B cell (primary cell): ENCODE data around the gene N4BP3. TPM values are rescaled to one million over a fixed set of nuclear protein-coding genes. Genes with fewer than 3 reads are reported as not detected.

Experiments
- ATAC-seq: fragments of 200-7000 bp; cut with Tn5 transposase; one replicate; pipeline ENCODE4 v1.10.0; 2021; ENCODE audit warnings: low read depth, mild to moderate bottlenecking, moderate number of reproducible peaks, moderate library complexity
- CTCF ChIA-PET: fragments of 350-600 bp; sonication (Branson Sonifier 250); formaldehyde crosslinking; loops from one replicate; lab custom pipeline; 2021; ENCODE audit warnings: antibody characterized with exemption, inconsistent platforms; lab: Charles Lee
- POLR2A ChIA-PET: fragments of 350-600 bp; sonication (Branson Sonifier 250); formaldehyde crosslinking; loops from one replicate; lab custom pipeline; 2021; ENCODE audit warnings: antibody characterized with exemption; lab: Charles Lee
- DNase-seq: peaks from one replicate; pipeline ENCODE4 v3.0.0; 2013
- H2AFZ ChIP-seq: 2 replicates; pipeline ENCODE4 v1.6.1; 2012; ENCODE audit warnings: mild to moderate bottlenecking, low read depth, low read length; ENCODE audit not compliant: insufficient read depth, poor library complexity, severe bottlenecking
- H3K27ac ChIP-seq, 2 donors: 1 replicate in 1 of 2; 2 replicates in 1 of 2; pipeline ENCODE4 v1.5.1; 2012 to 2013; ENCODE audit warnings: low read length in 2 of 2, mild to moderate bottlenecking in 2 of 2, moderate library complexity in 1 of 2
- H3K27me3 ChIP-seq, 4 experiments: fragments of 200-600 bp in 1 of 4; sonication (generic) in 1 of 4; replicated peaks in 1 of 4; 1 replicate in 2 of 4; 2 replicates in 2 of 4; pipeline versions ENCODE4 v1.6.1 to v1.7.0; 2013 to 2016; ENCODE audit warnings: low read length in 3 of 4, mild to moderate bottlenecking in 2 of 4, mixed read lengths in 1 of 4, moderate library complexity in 1 of 4; ENCODE audit not compliant: insufficient read depth in 4 of 4, control insufficient read depth in 3 of 4; ENCODE audit errors: control extremely low read depth in 1 of 4
- H3K36me3 ChIP-seq, 2 experiments: replicated peaks in 1 of 2; 1 replicate in 1 of 2; 2 replicates in 1 of 2; pipeline versions ENCODE4 v1.6.1 to v1.7.1; 2013; ENCODE audit warnings: low read length in 1 of 2; ENCODE audit not compliant: insufficient read depth in 2 of 2, control insufficient read depth in 1 of 2; ENCODE audit errors: control extremely low read depth in 1 of 2, extremely low read depth in 1 of 2
- H3K4me1 ChIP-seq, 2 donors: fragments of 200-600 bp in 1 of 2; sonication (generic) in 1 of 2; 1 replicate in 1 of 2; 2 replicates in 1 of 2; pipeline versions ENCODE4 v1.5.1 to v1.6.1; 2013 to 2017; ENCODE audit warnings: low read length in 2 of 2; ENCODE audit not compliant: control insufficient read depth in 2 of 2, insufficient read depth in 2 of 2
- H3K4me2 ChIP-seq: replicated peaks from 2 replicates; pipeline ENCODE3; 2012; ENCODE audit warnings: mild to moderate bottlenecking, low read depth, low read length; ENCODE audit not compliant: poor library complexity, severe bottlenecking
- H3K4me3 ChIP-seq, 5 experiments: fragments of 200-600 bp in 1 of 5; sonication (generic) in 1 of 5; 1 replicate in 3 of 5; 2 replicates in 2 of 5; pipeline versions ENCODE4 v1.5.1 to v1.7.0; 2011 to 2016; ENCODE audit warnings: low read length in 4 of 5, mild to moderate bottlenecking in 4 of 5, low read depth in 2 of 5, control low read depth in 1 of 5, moderate library complexity in 1 of 5; ENCODE audit not compliant: insufficient read depth in 1 of 5; ENCODE audit errors: control extremely low read depth in 1 of 5, extremely low read depth in 1 of 5
- H3K79me2 ChIP-seq: fragments of 200-600 bp; sonication (generic); one replicate; pipeline ENCODE4 v1.6.0; 2016; ENCODE audit warnings: low read length; ENCODE audit not compliant: control insufficient read depth, insufficient read depth
- H3K9ac ChIP-seq: fragments of 200-600 bp; sonication (generic); 2 replicates; pipeline ENCODE4 v1.6.1; 2017; ENCODE audit warnings: mild to moderate bottlenecking, low read length, moderate library complexity
- H3K9me3 ChIP-seq, 3 donors: one replicate each; pipeline versions ENCODE4 v1.6.1 to v1.7.1; 2013; ENCODE audit warnings: low read length in 2 of 3; ENCODE audit not compliant: control insufficient read depth in 2 of 3, insufficient read depth in 1 of 3; ENCODE audit errors: control extremely low read depth in 1 of 3
- H4K20me1 ChIP-seq: 2 replicates; pipeline ENCODE4 v1.6.0; 2012; ENCODE audit warnings: mild to moderate bottlenecking, low read length; ENCODE audit not compliant: insufficient read depth, control insufficient read depth, poor library complexity, severe bottlenecking
- H3K27ac Mint-ChIP-seq: one replicate; pipeline ENCODE4 v1.8.0; 2021; ENCODE audit warnings: mixed read lengths
- H3K27me3 Mint-ChIP-seq: one replicate; pipeline ENCODE4 v1.8.0; 2021; ENCODE audit warnings: mixed read lengths
- H3K4me1 Mint-ChIP-seq: one replicate; pipeline ENCODE4 v1.8.0; 2021; ENCODE audit warnings: mixed read lengths
- H3K4me3 Mint-ChIP-seq: one replicate; pipeline ENCODE4 v1.8.0; 2021; ENCODE audit warnings: mixed read lengths
- H3K9me3 Mint-ChIP-seq: one replicate; pipeline ENCODE4 v1.8.0; 2022; ENCODE audit warnings: mixed read lengths; ENCODE audit not compliant: insufficient read depth
- EZH2 ChIP-seq: IDR thresholded peaks from 2 replicates; pipeline ENCODE4 v1.6.1; 2012; ENCODE audit warnings: borderline replicate concordance, low read depth, mild to moderate bottlenecking, moderate library complexity, low read length; ENCODE audit not compliant: insufficient read depth, poor library complexity, severe bottlenecking
- WGBS: methylation state at CpG from one replicate; pipeline ENCODE4 v1.1.5; 2013; ENCODE audit warnings: missing lambda C conversion rate; ENCODE audit not compliant: insufficient coverage; 5-methylcytosine and 5-hydroxymethylcytosine counted together
- intact Hi-C: fragments of 100-400 bp; cut with micrococcal nuclease; formaldehyde crosslinking; loops from one replicate; pipeline ENCODE4 v1.10.0; 2022
- polyA plus RNA-seq: library from polyadenylated mRNA; depleted of rRNA; stranded (reverse); fragments of >200 nt; gene quantifications from 2 replicates; pipeline ENCODE4 v1.2.3, GENCODE V29; 2012
- total RNA-seq, 2 donors: library from RNA; stranded (reverse); fragments of 120-200 nt in 1 of 2; gene quantifications; 1 replicate in 1 of 2; 2 replicates in 1 of 2; pipeline versions ENCODE4 v1.2.3 to v1.2.4, GENCODE V29; 2013 to 2022
- TF ChIP-seq, protein P1 (sequence below): fragments of 200-600 bp; IDR thresholded peaks from one replicate; pipeline ENCODE4 v1.8.0; 2022; ENCODE audit warnings: antibody characterized with exemption, mild to moderate bottlenecking

N4BP3 gene
- total and polyA plus RNA-seq, 2 donors (not counting 1 experiment from before 2014, with no cell fraction given), result 13.3 to 48.7 TPM

DNA sequence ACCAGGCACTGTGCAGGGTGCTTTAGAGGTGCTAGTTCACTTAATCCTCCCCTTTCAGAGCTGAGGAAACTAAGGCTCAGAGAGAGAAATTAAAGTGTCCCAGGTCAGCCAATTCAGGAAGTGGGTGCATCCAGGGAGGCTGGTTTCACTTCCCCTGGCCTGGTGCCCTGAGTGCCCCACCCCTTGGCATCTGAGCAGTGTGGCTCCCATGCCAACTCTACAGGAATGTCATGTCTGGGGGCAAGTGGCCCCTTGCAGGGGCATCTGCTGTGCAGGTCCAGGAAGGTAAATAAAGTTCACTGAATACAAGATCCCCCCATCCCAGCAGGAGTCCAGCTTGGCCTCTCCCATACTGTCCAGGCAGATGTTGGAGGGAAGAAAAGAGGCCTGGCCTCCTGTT is 4.4 kb upstream of the N4BP3 start:
- H3K27ac Mint-ChIP-seq, result no peak overlapping the region
- peak overlapping the region; percentile 29 for H3K4me3 Mint-ChIP-seq
- ChIA-PET POLR2A (no interaction called here), CTCF (interaction anchor here (4.1 kb wide), 1 partner anchor 12 kb away, joined by 17 read pairs; no protein-coding TSS in a partner anchor)
- Histone ChIP-seq H3K79me2 (no peaks in the 10 kb centered on the region), H4K20me1 (no peaks in the 10 kb centered on the region), H3K9ac (no peak overlapping the region), H2AFZ (no peak overlapping the region), H3K4me1 (peaks cover 22 to 35% of the 10 kb centered on the region in 2 donors), H3K4me3 (no peak overlapping the region), H3K4me2 (peak overlapping the region; percentile 53), H3K36me3 (no peaks in the 10 kb centered on the region), H3K27ac (no peak overlapping the region), H3K9me3 (no peaks in the 10 kb centered on the region), H3K27me3 (no peaks in the 10 kb centered on the region)
- intact Hi-C loops, result no loop called here
- H3K4me1 Mint-ChIP-seq, result peaks cover 41% of the 10 kb centered on the region
- no peaks in the 10 kb centered on the region for H3K27me3 Mint-ChIP-seq
- DNase-seq (peak; percentile 60), ATAC-seq (no peak)
- no peaks in the 10 kb centered on the region for H3K9me3 Mint-ChIP-seq
- TF ChIP-seq EZH2, result no peak
- TF ChIP-seq, protein P1, sequence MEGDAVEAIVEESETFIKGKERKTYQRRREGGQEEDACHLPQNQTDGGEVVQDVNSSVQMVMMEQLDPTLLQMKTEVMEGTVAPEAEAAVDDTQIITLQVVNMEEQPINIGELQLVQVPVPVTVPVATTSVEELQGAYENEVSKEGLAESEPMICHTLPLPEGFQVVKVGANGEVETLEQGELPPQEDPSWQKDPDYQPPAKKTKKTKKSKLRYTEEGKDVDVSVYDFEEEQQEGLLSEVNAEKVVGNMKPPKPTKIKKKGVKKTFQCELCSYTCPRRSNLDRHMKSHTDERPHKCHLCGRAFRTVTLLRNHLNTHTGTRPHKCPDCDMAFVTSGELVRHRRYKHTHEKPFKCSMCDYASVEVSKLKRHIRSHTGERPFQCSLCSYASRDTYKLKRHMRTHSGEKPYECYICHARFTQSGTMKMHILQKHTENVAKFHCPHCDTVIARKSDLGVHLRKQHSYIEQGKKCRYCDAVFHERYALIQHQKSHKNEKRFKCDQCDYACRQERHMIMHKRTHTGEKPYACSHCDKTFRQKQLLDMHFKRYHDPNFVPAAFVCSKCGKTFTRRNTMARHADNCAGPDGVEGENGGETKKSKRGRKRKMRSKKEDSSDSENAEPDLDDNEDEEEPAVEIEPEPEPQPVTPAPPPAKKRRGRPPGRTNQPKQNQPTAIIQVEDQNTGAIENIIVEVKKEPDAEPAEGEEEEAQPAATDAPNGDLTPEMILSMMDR, result no peak

DNA sequence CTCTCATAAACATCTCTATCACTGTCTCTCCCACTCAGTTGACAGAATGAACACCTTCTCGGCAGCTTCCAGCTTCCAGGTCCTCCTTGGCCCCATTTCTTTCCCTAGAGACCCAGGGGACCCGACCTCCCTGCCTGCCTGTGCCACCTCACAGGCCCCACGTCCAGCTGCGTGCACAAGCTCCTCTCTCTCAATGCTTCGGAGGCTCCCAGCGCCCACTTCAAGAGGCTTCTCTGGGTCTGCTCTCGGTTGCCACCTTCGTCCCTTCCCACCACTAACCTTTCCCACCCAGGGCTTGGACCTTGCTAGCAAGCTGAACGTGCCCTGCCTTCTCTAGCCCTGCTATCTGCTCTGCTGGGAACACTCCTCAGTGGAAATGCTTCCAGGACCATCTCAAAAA is 2.8 kb upstream of the N4BP3 start:
- Mint-ChIP-seq H3K27ac (no peak overlapping the region), H3K27me3 (no peaks in the 10 kb centered on the region), H3K9me3 (no peaks in the 10 kb centered on the region), H3K4me3 (no peak overlapping the region), H3K4me1 (peaks cover 51% of the 10 kb centered on the region)
- DNase-seq, result peak; percentile 21
- Histone ChIP-seq H3K9me3 (no peaks in the 10 kb centered on the region), H3K27ac (no peak overlapping the region), H3K27me3 (no peaks in the 10 kb centered on the region), H3K4me2 (no peak overlapping the region), H3K79me2 (no peaks in the 10 kb centered on the region), H3K4me1 (peaks cover 31 to 44% of the 10 kb centered on the region in 2 donors), H3K36me3 (no peaks in the 10 kb centered on the region), H3K4me3 (no peak overlapping the region), H3K9ac (no peak overlapping the region), H2AFZ (no peak overlapping the region), H4K20me1 (peaks cover 12% of the 10 kb centered on the region)
- WGBS, result 91% methylated on average over 9 of the region's 9 CpGs
- no peak for ATAC-seq
- TF ChIP-seq EZH2, result no peak
- TF ChIP-seq, protein P1, result no peak
- CTCF ChIA-PET, result interaction anchor here (0.9 to 2.4 kb wide), 5 partner anchors 11 to 43 kb away, joined by 3 to 15 read pairs (median 5); partner anchors contain the start of gene NHP2
- intact Hi-C loops, result loop anchor here (10.0 kb wide), 1 partner anchor 796 kb away; the partner anchor contains the start of gene MXD3
- POLR2A ChIA-PET, result interaction anchor here (1.2 kb wide), 1 partner anchor 10 kb away, joined by 5 read pairs; no protein-coding TSS in a partner anchor
